ENCODE data around the gene SLC5A5.

SLC5A5 gene

GRCh38 chr19:17847538-17848366, 24.0 kb upstream of the SLC5A5 start, which contains the start of gene JAK3:
Gene JAK3 (minus strand): TSS chr19:17847982. CDS start chr19:17844417, 3,565 bp downstream.
- DNase-seq = peak; percentile 91

- no peak for DNase-seq
Observed at GRCh38 chr19:17848595-17849292, 23.0 kb upstream of the SLC5A5 start.

GRCh38 chr19:17854061-17854460, 17.7 kb upstream of the SLC5A5 start:
- DNase-seq = no peak

DNA sequence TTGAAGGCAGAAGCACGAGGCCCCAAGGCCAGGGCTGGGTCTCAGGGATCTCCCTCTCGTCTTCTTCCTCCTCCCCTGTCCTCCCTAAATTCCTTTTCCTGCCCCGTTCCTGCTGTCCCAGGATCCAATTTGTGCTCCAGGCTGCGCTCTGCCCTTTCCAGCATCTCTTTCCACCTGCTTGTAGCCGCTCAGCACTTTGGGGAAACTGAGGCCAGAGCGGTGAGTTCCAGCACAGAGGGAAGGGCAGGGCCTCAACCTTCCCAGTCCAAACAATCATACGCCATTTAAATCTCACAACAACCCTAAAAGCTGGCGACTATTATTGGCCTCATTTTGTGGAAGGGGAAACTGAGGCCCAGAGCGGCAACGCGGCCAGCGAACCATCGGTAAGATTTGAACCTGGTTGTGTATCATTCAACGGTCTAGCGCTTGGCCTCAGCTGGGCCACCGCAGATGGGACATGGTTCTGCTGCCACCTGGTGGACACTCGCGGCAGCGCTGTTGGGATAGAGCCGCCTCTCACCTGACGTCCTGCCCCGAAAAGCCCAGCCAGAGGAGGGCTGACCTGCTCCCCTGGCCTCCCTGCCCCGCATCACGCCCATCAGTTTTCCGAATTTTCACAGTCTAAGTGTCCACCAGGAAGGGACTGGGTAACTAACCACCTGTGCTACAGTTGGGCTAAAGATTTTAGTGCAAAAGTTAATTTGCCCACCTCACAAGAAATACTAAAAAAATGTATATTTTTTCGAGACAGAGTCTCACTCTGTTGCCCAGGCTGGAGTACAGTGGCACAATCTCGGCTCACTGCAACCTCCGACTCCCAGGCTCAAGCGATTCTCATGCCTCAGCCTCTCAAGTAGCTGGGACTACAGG, 16.2 kb upstream of the SLC5A5 start:
- DNase-seq = peak; percentile 82

DNA sequence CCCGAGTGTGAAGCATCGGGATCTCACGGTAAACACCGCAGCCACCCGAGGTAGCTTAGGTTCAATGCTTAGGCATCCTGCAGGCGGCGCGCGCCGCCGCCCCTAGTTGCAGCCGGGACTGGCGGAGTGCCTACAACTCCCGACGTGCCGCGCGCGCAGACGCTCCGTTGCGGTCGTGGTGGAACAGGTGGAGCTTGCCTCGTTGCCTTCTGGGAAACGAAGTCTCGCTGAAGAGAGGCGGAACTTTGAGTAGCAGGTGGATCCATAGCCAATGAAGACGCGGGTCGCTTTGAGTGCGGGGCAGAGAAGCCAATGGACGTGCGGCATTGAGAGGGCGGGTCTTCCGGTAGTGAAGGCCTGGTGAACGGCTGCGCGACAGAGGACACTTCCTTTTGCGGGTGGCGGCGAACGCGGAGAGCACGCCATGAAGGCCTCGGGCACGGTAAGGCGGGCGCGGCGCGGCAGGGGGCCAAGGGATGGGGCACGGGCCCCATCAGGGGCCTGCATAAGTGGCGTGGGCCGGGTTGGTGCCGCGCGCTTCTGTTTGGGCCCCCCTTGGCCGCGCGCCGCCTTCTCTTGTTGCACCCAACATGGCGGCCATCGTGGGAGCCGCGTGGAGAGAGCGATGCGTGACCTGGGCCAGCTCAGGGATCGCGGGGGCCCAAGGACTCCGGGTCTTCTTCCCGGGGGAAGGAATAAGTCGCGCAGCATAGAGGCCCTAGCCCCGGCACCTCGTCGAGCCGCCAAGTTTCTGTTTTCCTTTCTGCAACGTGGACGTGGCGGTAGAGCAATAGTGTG, 12.0 kb upstream of the SLC5A5 start, which contains the start of gene RPL18A:
RPL18A (plus strand) TSS at position 378 of the 798 bp plus-strand sequence; CDS start at position 425, 47 bp downstream.
- peak; percentile 99 for DNase-seq

DNA sequence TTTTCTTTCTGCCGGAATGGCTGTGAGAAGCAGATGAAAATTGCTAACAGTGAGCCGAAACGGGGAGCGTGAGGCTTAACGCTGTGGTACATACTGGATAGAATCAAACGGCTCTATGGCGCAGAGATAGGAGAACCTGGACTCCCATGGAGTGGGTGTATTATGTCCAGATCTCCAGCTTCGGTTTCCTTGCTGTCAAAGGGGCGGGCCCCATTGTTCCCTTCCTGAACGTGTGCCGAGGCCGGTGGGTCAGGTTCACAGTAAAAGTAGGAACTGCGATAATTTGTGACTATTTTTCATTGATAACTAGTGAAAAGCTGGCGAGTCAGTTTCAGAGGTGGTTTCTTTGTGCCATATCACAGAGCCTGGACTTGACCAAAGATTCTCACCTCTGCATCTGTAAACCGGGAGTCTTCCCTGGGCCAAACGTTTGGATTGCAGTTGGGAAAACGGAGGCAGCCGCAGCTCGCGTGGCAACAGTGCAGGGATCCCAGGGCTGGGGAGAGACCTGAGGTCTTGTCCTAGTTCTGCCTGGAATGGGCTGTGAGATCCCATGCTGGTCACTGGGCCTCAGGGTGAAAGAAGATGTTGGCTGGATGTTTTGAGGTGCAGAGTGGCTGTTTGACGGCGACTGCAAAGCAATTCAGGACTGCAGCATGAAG, 11.3 kb upstream of the SLC5A5 start:
- DNase-seq = no peak

DNA sequence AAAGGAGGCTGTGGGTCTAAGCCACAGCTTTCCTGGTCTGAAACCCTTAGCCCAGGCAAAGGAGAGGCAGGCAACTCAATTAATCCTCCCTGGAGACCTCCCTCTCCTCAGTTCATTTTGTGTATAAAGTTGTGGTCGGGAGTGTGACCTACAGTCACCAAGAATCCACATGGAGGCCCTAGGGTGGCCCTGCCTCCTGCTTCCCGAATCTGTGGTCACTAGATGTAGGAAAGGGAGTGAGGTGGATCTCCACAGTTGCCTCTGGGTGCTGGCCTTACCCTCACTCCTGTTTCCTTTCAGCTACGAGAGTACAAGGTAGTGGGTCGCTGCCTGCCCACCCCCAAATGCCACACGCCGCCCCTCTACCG, 10.8 kb upstream of the SLC5A5 start:
- no peak for DNase-seq

GRCh38 chr19:17861542-17862402, 10.0 kb upstream of the SLC5A5 start:
- DNase-seq = no peak

DNA sequence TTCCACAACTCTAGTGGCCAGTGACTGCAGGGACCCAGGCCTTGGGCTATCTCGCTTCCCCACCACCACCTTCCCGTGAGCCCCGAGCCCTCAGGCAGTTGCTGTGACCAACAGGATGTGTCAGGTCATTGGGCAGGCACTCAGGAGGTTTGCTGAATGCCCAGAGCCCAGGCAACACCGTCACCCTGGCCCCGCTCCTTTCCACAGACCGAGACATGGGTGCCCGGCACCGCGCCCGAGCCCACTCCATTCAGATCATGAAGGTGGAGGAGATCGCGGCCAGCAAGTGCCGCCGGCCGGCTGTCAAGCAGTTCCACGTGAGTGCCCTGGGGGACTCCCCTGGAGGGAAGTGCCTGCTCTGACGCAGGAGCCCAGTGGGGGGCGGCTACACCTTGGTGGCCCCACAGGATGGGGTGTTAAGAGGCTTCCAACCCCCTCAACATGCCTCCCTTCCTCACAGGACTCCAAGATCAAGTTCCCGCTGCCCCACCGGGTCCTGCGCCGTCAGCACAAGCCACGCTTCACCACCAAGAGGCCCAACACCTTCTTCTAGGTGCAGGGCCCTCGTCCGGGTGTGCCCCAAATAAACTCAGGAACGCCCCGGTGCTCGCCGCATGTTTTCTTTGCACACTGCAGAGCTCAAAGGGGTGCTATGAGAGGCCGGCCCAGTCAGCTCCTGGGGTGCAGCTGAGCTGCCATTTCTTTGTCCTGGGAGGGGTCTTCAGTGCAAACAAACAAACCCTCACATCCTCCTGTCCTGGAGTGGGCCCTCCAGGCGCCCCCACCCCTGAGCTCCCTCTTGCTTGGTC, 8.8 kb upstream of the SLC5A5 start:
- no peak for DNase-seq

DNA sequence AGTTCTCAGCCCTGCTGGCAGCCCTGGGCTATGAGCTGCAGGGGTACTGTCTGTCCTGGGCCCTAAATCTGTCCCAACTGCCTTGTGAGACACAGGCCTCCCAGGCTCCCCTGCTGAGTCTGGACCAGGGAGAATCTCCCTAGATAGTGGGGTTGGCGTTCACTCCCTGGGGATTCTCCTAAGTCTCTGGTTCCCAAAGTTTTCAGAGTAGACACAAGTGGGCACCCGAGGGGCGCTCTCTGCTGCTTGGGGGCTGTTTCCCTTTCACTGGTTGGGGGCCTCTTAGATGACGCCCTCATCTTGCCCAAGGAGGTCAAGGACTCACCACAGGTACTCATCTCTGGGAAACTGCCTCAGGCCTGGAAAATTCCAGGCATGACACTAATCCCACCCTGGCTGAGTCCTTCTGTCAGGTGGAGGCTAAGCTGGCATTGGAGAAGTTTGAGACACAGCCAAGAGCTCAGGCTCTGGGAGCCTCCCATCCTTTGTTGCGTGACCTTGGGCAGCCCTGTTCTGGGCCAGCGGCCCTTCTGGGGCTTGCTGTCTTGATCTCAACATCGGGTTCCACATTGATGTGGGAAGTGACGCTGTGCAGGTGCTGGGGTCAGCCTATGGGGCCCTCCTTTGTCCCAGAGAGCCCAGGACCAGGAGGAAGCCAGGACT, 8.1 kb upstream of the SLC5A5 start:
- DNase-seq = no peak

GRCh38 chr19:17865364-17866311, 6.1 kb upstream of the SLC5A5 start:
- no peak for DNase-seq

GRCh38 chr19:17866312-17866963, 5.3 kb upstream of the SLC5A5 start:
- no peak for DNase-seq

DNA sequence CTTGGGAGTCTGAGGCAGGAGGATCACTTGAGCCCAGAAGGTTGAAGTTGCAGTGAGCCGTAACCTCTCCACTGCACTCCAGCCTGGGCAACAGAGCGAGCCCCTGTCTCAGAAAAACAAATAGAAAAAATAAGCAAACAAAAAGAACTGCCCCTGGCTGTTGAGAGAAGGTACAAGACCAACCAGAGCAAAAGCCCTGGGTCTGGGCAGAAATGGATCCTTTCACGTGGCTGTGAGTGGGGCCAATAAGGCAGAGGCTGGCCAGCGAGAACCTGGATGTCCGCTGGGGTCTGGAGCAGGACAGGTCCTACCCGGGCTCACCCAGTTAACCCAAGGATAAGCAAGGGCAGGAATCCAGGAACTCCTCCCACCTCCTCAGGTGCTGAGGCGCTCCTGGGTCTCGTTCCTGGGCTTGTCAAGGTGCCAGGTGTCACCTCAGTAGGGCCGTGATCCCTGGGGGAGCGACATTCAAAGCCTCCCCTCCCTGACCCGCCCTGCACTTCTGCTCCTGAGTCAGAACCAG, 4.7 kb upstream of the SLC5A5 start:
- no peak for DNase-seq

GRCh38 chr19:17868669-17869068, 3.1 kb upstream of the SLC5A5 start:
- no peak for DNase-seq

DNA sequence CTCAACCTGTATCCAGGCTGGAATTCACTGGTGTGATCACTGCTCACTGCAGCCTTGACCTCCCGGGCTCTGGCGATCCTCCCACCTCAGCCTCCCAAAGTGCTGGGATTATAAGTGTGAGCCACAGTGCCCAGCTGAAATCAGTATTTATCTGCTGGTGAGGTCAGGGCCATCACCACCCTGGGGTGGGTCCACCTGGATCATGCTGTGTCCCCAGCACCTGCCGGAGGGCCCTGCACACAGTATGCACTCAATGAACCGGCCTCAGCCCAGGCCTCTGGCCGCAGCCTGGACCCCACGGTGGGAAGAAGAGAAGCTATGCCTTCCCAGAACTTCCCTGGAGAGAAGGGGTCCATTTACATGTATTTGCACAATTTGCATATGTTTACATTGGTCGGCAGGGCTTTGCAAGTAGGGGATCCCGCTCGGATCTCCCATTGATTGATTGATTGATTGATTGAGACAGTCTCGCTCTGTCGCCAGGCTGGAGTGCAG, 2.6 kb upstream of the SLC5A5 start:
- no peak for DNase-seq

GRCh38 chr19:17871032-17871877, 490 bp upstream of the SLC5A5 start:
- DNase-seq = no peak
